ENCODE measurements around the gene TET2.
A peak's percentile ranks its signal among the peaks of the same experiment; 100 is the strongest.

TET2 gene

GRCh38 chr4:105277702-105278101, 131.0 kb downstream of the TET2 start:
- H3K4me3 ChIP-seq (ENCODE audit: low read depth, low read length): no peak overlapping the region
- TF ChIP-seq CTCF (IDR thresholded peaks at IDR 0.05; ENCODE audit: low read depth, low read length, missing control alignments): no peak
- DNase-seq (ENCODE audit: low read depth): no peak
- in situ Hi-C loops (cut with HindIII; ENCODE audit: low sequenced_read_pairs): no loop called here

GRCh38 chr4:105279314-105279713, 132.6 kb downstream of the TET2 start:
- H3K4me3 ChIP-seq (ENCODE audit: low read depth, low read length): no peak overlapping the region
- DNase-seq (ENCODE audit: low read depth): no peak
- TF ChIP-seq CTCF (IDR thresholded peaks at IDR 0.05; ENCODE audit: low read depth, low read length, missing control alignments): no peak
- in situ Hi-C loops (cut with HindIII; ENCODE audit: low sequenced_read_pairs): no loop called here

- H3K4me3 ChIP-seq (ENCODE audit: low read depth, low read length): no peak overlapping the region
- in situ Hi-C loops (cut with HindIII; ENCODE audit: low sequenced_read_pairs): no loop called here
- no peak for TF ChIP-seq CTCF (IDR thresholded peaks at IDR 0.05; ENCODE audit: low read depth, low read length, missing control alignments)
- DNase-seq (ENCODE audit: low read depth): peak; percentile 98
These were observed 133.9 kb downstream of the TET2 start for GRCh38 chr4:105280338-105281123.

GRCh38 chr4:105281124-105281415, 134.4 kb downstream of the TET2 start:
- no peak overlapping the region for H3K4me3 ChIP-seq (ENCODE audit: low read depth, low read length)
- no peak for DNase-seq (ENCODE audit: low read depth)
- TF ChIP-seq CTCF (IDR thresholded peaks at IDR 0.05; ENCODE audit: low read depth, low read length, missing control alignments): no peak
- in situ Hi-C loops (cut with HindIII; ENCODE audit: low sequenced_read_pairs): no loop called here

GRCh38 chr4:105282489-105282888, 135.8 kb downstream of the TET2 start:
- in situ Hi-C loops (cut with HindIII; ENCODE audit: low sequenced_read_pairs): no loop called here
- DNase-seq (ENCODE audit: low read depth): no peak
- no peak for TF ChIP-seq CTCF (IDR thresholded peaks at IDR 0.05; ENCODE audit: low read depth, low read length, missing control alignments)
- no peak overlapping the region for H3K4me3 ChIP-seq (ENCODE audit: low read depth, low read length)

- no peak overlapping the region for H3K4me3 ChIP-seq (ENCODE audit: low read depth, low read length)
- DNase-seq (ENCODE audit: low read depth): peak; percentile 41
- no peak for TF ChIP-seq CTCF (IDR thresholded peaks at IDR 0.05; ENCODE audit: low read depth, low read length, missing control alignments)
- in situ Hi-C loops (cut with HindIII; ENCODE audit: low sequenced_read_pairs): no loop called here
These were observed 136.8 kb downstream of the TET2 start for GRCh38 chr4:105283501-105283900.
